Measurements from ENCODE around the gene HINFP. TPM values are rescaled to one million over a fixed set of nuclear protein-coding genes. Genes with fewer than 3 reads are reported as not detected.

Gene HINFP, protein sequence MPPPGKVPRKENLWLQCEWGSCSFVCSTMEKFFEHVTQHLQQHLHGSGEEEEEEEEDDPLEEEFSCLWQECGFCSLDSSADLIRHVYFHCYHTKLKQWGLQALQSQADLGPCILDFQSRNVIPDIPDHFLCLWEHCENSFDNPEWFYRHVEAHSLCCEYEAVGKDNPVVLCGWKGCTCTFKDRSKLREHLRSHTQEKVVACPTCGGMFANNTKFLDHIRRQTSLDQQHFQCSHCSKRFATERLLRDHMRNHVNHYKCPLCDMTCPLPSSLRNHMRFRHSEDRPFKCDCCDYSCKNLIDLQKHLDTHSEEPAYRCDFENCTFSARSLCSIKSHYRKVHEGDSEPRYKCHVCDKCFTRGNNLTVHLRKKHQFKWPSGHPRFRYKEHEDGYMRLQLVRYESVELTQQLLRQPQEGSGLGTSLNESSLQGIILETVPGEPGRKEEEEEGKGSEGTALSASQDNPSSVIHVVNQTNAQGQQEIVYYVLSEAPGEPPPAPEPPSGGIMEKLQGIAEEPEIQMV
- polyA plus RNA-seq (2013): 17.7 and 20.7 TPM in 2 replicates

DNA sequence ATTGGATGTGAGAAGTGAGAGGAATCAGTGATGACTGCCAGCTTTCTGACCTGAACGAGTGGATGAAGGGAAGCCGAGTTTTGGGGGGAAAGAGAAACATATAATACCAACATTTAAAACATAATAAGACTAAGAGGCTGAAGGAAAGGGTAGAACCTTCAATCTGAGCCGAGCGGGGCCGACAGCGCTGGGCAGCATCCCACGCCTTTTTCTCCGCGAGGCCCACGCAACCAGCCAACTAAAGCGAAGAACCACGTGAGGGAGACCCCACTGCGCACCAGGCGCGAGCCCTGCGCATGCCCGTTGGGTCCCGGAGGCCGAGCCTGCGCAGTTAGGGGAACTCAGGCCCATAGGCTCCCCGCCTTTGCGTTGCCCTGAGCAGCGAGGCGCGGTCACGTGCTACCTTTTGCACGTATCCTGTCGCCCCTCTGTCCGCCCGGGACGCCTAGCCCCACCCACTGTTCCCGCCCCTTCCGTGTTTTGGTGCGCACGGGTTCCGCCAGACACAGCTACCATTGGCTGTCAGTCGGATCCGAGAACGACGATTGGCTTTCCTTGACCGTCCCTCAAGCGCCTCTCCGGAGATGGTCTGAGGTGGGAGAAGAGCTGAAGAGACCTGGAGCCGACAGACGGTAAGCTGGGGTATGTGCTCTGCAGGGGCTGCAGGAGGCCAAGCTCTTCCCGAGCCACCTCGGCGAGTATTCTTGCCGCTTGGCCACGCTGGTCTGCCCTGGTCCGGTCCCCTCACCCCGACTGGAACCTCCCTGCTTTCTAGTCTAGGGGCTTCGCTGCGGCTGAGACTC, at the start of gene HINFP:
Gene HINFP, plus strand, starts transcription at position 573 of the 803 bp plus-strand sequence. CDS start 5,365 bp downstream, outside the sequence.
- no peak within 1 kb of the TSS for H2BK120ac ChIP-seq (ENCODE audit: insufficient read depth, low read length, poor library complexity)
- peak within 1 kb of the TSS; percentile 43 for H3K4ac ChIP-seq (ENCODE audit: low read depth, low read length)
- peak within 1 kb of the TSS; percentile 30 for H3K27ac ChIP-seq (ENCODE audit: low read depth, low read length)
- DNase-seq: peak; percentile 98 to 99
- no peak within 1 kb of the TSS for H2BK12ac ChIP-seq (ENCODE audit: low read length)
- no peak within 1 kb of the TSS for H3K23ac ChIP-seq (ENCODE audit: low read length)
- H3K4me1 ChIP-seq (ENCODE audit: control insufficient read depth in 1 of 2, insufficient read depth in 2 of 2, low read length in 2 of 2): peaks cover 0 to 9% of the 10 kb centered on the region in 2 experiments
- H3K4me2 ChIP-seq (ENCODE audit: low read length): peak within 1 kb of the TSS; percentile 80
- peaks cover 5 to 7% of the 10 kb centered on the region in 2 experiments for H3K36me3 ChIP-seq (ENCODE audit: control insufficient read depth in 1 of 2, insufficient read depth in 2 of 2, low read length in 2 of 2)
- H3K79me2 ChIP-seq (ENCODE audit: control insufficient read depth, insufficient read depth, low read length, poor library complexity): peaks cover 5% of the 10 kb centered on the region
- H3K18ac ChIP-seq (ENCODE audit: low read length): peak within 1 kb of the TSS; percentile 32
- H4K91ac ChIP-seq (ENCODE audit: low read depth, low read length): peak within 1 kb of the TSS; percentile 40
- H4K12ac ChIP-seq (ENCODE audit: low read depth, low read length): peak within 1 kb of the TSS; percentile 56
- peak within 1 kb of the TSS; percentile 90 for H3K9ac ChIP-seq (ENCODE audit: low read length)
- WGBS (ENCODE audit: extremely low coverage, insufficient coverage, insufficient read length): no CpG with 5 or more reads among the region's 54 CpGs
- H2AK5ac ChIP-seq (ENCODE audit: low read length): no peak within 1 kb of the TSS
- H3K4me3 ChIP-seq (ENCODE audit: low read depth, low read length): peak within 1 kb of the TSS; percentile 94
- H3K79me1 ChIP-seq (ENCODE audit: low read length): peaks cover 7% of the 10 kb centered on the region
- no peaks in the 10 kb centered on the region for H3K27me3 ChIP-seq (ENCODE audit: insufficient read depth, low read length)
- no peaks in the 10 kb centered on the region for H3K9me3 ChIP-seq (ENCODE audit: insufficient read depth, low read depth, low read length)
- peak within 1 kb of the TSS; percentile 25 for H3K14ac ChIP-seq (ENCODE audit: low read length)
- peak within 1 kb of the TSS; percentile 74 for H2AFZ ChIP-seq (ENCODE audit: insufficient read depth, low read length, poor library complexity)
- H2BK5ac ChIP-seq (ENCODE audit: low read depth, low read length, poor library complexity): no peak within 1 kb of the TSS
- H4K8ac ChIP-seq (ENCODE audit: low read depth, low read length): peak within 1 kb of the TSS; percentile 75

DNA sequence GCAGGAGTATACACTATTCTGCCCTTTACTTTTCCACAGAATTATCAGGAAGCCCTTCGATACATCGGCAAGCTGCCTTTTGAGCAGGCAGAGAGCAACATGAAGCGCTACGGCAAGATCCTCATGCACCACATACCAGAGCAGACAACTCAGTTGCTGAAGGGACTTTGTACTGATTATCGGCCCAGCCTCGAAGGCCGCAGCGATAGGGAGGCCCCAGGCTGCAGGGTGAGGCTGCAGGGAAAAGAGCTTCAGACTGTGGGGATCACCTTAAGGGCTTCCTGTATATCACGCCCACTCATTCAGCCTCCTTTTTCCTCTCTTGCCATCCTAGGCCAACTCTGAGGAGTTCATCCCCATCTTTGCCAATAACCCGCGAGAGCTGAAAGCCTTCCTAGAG, 43.5 kb upstream of the HINFP start:
- Histone ChIP-seq H2BK12ac (ENCODE audit: low read length) (no peak overlapping the region), H3K9me3 (ENCODE audit: insufficient read depth, low read depth, low read length) (no peaks in the 10 kb centered on the region), H2AK5ac (ENCODE audit: low read length) (no peak overlapping the region), H4K91ac (ENCODE audit: low read depth, low read length) (no peak overlapping the region), H3K4me2 (ENCODE audit: low read length) (no peak overlapping the region), H3K4me3 (ENCODE audit: low read depth, low read length) (no peak overlapping the region), H3K18ac (ENCODE audit: low read length) (no peak overlapping the region), H3K14ac (ENCODE audit: low read length) (no peak overlapping the region), H4K8ac (ENCODE audit: low read depth, low read length) (no peak overlapping the region), H2AFZ (ENCODE audit: insufficient read depth, low read length, poor library complexity) (no peak overlapping the region), H2BK5ac (ENCODE audit: low read depth, low read length, poor library complexity) (no peak overlapping the region), H3K9ac (ENCODE audit: low read length) (no peak overlapping the region), H3K79me1 (ENCODE audit: low read length) (no peaks in the 10 kb centered on the region), H3K23ac (ENCODE audit: low read length) (no peak overlapping the region), H4K12ac (ENCODE audit: low read depth, low read length) (no peak overlapping the region), H3K79me2 (ENCODE audit: control insufficient read depth, insufficient read depth, low read length, poor library complexity) (no peaks in the 10 kb centered on the region), H3K27me3 (ENCODE audit: insufficient read depth, low read length) (no peaks in the 10 kb centered on the region), H3K27ac (ENCODE audit: low read depth, low read length) (no peak overlapping the region), H3K4me1 (ENCODE audit: control insufficient read depth in 1 of 2, insufficient read depth in 2 of 2, low read length in 2 of 2) (no peaks in the 10 kb centered on the region), H3K4ac (ENCODE audit: low read depth, low read length) (no peak overlapping the region), H3K36me3 (ENCODE audit: control insufficient read depth in 1 of 2, insufficient read depth in 2 of 2, low read length in 2 of 2) (peaks cover 60 to 70% of the 10 kb centered on the region in 2 experiments), H2BK120ac (ENCODE audit: insufficient read depth, low read length, poor library complexity) (no peak overlapping the region)
- no peak for DNase-seq
- WGBS (ENCODE audit: extremely low coverage, insufficient coverage, insufficient read length): no CpG with 5 or more reads among the region's 11 CpGs

DNA sequence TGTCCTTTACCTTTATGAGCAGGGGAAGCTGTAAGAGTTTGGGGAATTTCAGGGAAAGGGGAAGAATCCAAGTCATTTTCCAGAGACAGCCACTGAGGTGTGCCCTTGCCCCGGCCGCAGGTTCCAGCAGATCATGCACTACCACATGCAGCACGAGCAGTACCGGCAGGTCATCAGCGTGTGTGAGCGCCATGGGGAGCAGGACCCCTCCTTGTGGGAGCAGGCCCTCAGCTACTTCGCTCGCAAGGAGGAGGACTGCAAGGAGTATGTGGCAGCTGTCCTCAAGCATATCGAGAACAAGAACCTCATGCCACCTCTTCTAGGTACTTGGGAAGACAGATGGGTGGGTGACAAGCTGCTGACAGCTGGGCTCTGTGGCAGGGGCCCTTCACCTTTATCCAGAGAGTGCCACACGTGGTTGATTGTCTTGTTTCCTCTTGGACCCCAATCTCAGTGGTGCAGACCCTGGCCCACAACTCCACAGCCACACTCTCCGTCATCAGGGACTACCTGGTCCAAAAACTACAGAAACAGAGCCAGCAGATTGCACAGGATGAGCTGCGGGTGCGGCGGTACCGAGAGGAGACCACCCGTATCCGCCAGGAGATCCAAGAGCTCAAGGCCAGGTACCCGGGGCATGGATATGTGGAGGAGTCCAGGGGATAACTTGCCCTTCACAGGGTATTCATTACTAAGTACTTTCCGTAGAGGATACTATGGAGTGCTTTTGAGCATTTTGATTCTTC, 42.5 kb upstream of the HINFP start:
- Histone ChIP-seq H3K4me3 (ENCODE audit: low read depth, low read length) (no peak overlapping the region), H3K4me2 (ENCODE audit: low read length) (no peak overlapping the region), H3K14ac (ENCODE audit: low read length) (no peak overlapping the region), H3K36me3 (ENCODE audit: control insufficient read depth in 1 of 2, insufficient read depth in 2 of 2, low read length in 2 of 2) (peaks cover 54 to 62% of the 10 kb centered on the region in 2 experiments), H3K18ac (ENCODE audit: low read length) (no peak overlapping the region), H2AK5ac (ENCODE audit: low read length) (no peak overlapping the region), H3K9ac (ENCODE audit: low read length) (no peak overlapping the region), H2BK5ac (ENCODE audit: low read depth, low read length, poor library complexity) (no peak overlapping the region), H2BK12ac (ENCODE audit: low read length) (no peak overlapping the region), H2AFZ (ENCODE audit: insufficient read depth, low read length, poor library complexity) (no peak overlapping the region), H4K12ac (ENCODE audit: low read depth, low read length) (no peak overlapping the region), H3K9me3 (ENCODE audit: insufficient read depth, low read depth, low read length) (no peaks in the 10 kb centered on the region), H3K27me3 (ENCODE audit: insufficient read depth, low read length) (no peaks in the 10 kb centered on the region), H3K23ac (ENCODE audit: low read length) (no peak overlapping the region), H3K79me1 (ENCODE audit: low read length) (no peaks in the 10 kb centered on the region), H3K4me1 (ENCODE audit: control insufficient read depth in 1 of 2, insufficient read depth in 2 of 2, low read length in 2 of 2) (no peaks in the 10 kb centered on the region), H4K91ac (ENCODE audit: low read depth, low read length) (no peak overlapping the region), H4K8ac (ENCODE audit: low read depth, low read length) (no peak overlapping the region), H2BK120ac (ENCODE audit: insufficient read depth, low read length, poor library complexity) (no peak overlapping the region), H3K4ac (ENCODE audit: low read depth, low read length) (no peak overlapping the region), H3K27ac (ENCODE audit: low read depth, low read length) (no peak overlapping the region), H3K79me2 (ENCODE audit: control insufficient read depth, insufficient read depth, low read length, poor library complexity) (no peaks in the 10 kb centered on the region)
- DNase-seq: no peak
- WGBS (ENCODE audit: extremely low coverage, insufficient coverage, insufficient read length): no CpG with 5 or more reads among the region's 19 CpGs

DNA sequence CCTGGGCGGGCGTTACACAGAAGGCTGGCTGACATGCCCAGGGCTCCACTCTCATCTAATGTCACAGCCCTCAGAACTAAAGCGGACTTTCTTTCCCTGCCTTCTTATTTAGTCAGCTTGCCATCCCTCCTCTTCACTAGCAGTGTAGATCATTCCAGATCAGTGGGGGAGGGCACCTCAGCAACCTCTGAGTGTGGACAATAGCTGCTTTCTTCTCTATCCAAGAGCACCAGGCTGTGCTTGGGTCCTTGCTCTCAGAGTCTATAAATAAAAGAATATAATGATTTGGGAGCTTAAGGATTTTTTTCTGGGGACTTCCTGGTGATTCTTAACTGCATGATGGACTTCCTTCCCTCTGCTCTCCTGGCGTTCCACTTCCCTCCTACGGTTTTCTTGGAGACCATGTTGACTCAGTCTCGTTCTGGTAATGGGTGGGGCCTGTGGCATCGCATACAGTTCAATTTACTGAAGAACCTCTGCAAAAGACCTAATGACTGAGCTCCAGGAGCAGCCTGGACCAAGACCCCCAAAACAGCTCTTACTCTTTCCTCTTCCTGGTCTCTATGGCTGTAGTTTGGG, 39.6 kb upstream of the HINFP start:
- DNase-seq: no peak
- Histone ChIP-seq H2BK5ac (ENCODE audit: low read depth, low read length, poor library complexity) (no peak overlapping the region), H3K27me3 (ENCODE audit: insufficient read depth, low read length) (no peaks in the 10 kb centered on the region), H4K12ac (ENCODE audit: low read depth, low read length) (no peak overlapping the region), H2AFZ (ENCODE audit: insufficient read depth, low read length, poor library complexity) (no peak overlapping the region), H2BK12ac (ENCODE audit: low read length) (no peak overlapping the region), H3K36me3 (ENCODE audit: control insufficient read depth in 1 of 2, insufficient read depth in 2 of 2, low read length in 2 of 2) (peaks cover 46 to 55% of the 10 kb centered on the region in 2 experiments), H4K8ac (ENCODE audit: low read depth, low read length) (no peak overlapping the region), H3K4ac (ENCODE audit: low read depth, low read length) (no peak overlapping the region), H2BK120ac (ENCODE audit: insufficient read depth, low read length, poor library complexity) (no peak overlapping the region), H3K4me1 (ENCODE audit: control insufficient read depth in 1 of 2, insufficient read depth in 2 of 2, low read length in 2 of 2) (peaks cover 7 to 8% of the 10 kb centered on the region in 2 experiments), H2AK5ac (ENCODE audit: low read length) (no peak overlapping the region), H3K23ac (ENCODE audit: low read length) (no peak overlapping the region), H4K91ac (ENCODE audit: low read depth, low read length) (no peak overlapping the region), H3K4me3 (ENCODE audit: low read depth, low read length) (no peak overlapping the region), H3K9ac (ENCODE audit: low read length) (no peak overlapping the region), H3K9me3 (ENCODE audit: insufficient read depth, low read depth, low read length) (no peaks in the 10 kb centered on the region), H3K79me1 (ENCODE audit: low read length) (peaks cover 10% of the 10 kb centered on the region), H3K79me2 (ENCODE audit: control insufficient read depth, insufficient read depth, low read length, poor library complexity) (peaks cover 7% of the 10 kb centered on the region), H3K14ac (ENCODE audit: low read length) (no peak overlapping the region), H3K18ac (ENCODE audit: low read length) (no peak overlapping the region), H3K4me2 (ENCODE audit: low read length) (no peak overlapping the region), H3K27ac (ENCODE audit: low read depth, low read length) (no peak overlapping the region)
- WGBS (ENCODE audit: extremely low coverage, insufficient coverage, insufficient read length): no CpG with 5 or more reads among the region's 7 CpGs

Data from trophoblast cell (in vitro differentiated cells and primary cell).